Measurements from ENCODE around the gene FAM120C.

DNA sequence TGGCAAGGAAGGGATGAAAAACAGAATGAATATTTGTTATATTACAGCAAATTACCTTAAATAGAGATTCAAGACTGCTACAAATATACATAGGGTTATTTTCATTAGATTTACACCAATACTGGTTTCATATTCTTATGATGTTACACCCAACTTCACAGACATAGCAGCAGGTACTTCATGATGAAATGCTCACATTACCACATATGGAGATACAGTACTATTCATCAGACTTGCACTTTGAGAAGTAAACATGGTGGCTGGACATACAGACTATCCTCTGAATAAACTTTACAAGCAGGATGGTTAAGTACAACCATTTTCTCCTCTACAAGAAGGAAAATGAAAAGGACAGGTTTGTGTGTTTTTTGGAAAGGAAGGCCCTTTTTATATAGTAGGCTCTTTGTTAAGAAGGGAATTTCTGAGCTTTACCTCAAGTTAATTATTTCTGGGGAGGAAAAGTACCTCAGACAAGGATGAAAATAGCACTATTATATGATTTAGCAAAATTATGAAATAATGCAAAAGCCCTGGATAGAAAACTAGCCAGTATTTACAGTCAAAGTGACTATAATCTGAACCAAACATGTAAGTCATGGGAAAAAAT, 12.0 kb upstream of the FAM120C start:
- TF ChIP-seq, protein P1, sequence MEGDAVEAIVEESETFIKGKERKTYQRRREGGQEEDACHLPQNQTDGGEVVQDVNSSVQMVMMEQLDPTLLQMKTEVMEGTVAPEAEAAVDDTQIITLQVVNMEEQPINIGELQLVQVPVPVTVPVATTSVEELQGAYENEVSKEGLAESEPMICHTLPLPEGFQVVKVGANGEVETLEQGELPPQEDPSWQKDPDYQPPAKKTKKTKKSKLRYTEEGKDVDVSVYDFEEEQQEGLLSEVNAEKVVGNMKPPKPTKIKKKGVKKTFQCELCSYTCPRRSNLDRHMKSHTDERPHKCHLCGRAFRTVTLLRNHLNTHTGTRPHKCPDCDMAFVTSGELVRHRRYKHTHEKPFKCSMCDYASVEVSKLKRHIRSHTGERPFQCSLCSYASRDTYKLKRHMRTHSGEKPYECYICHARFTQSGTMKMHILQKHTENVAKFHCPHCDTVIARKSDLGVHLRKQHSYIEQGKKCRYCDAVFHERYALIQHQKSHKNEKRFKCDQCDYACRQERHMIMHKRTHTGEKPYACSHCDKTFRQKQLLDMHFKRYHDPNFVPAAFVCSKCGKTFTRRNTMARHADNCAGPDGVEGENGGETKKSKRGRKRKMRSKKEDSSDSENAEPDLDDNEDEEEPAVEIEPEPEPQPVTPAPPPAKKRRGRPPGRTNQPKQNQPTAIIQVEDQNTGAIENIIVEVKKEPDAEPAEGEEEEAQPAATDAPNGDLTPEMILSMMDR (IDR thresholded peaks at IDR 0.05) = no peak
- TF ChIP-seq NFYB (CRISPR knock-in tag; conservative IDR thresholded peaks at IDR 0.05; ENCODE audit: low read depth) (no peak), NFE2L1 (CRISPR knock-in tag; IDR thresholded peaks at IDR 0.05) (no peak), E2F5 (CRISPR knock-in tag; IDR thresholded peaks at IDR 0.05) (no peak), SP1 (CRISPR knock-in tag; conservative IDR thresholded peaks at IDR 0.05) (no peak), CREM (CRISPR knock-in tag; IDR thresholded peaks at IDR 0.05) (no peak), ATF2 (CRISPR knock-in tag; IDR thresholded peaks at IDR 0.05; ENCODE audit: borderline replicate concordance, low read depth) (no peak), TCF7 (CRISPR knock-in tag; IDR thresholded peaks at IDR 0.05; ENCODE audit: low read depth) (no peak)
- TF ChIP-seq, protein P2, sequence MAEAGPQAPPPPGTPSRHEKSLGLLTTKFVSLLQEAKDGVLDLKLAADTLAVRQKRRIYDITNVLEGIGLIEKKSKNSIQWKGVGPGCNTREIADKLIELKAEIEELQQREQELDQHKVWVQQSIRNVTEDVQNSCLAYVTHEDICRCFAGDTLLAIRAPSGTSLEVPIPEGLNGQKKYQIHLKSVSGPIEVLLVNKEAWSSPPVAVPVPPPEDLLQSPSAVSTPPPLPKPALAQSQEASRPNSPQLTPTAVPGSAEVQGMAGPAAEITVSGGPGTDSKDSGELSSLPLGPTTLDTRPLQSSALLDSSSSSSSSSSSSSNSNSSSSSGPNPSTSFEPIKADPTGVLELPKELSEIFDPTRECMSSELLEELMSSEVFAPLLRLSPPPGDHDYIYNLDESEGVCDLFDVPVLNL (CRISPR knock-in tag; IDR thresholded peaks at IDR 0.05; ENCODE audit: borderline replicate concordance, low read depth) = no peak
- TF ChIP-seq, protein P3, sequence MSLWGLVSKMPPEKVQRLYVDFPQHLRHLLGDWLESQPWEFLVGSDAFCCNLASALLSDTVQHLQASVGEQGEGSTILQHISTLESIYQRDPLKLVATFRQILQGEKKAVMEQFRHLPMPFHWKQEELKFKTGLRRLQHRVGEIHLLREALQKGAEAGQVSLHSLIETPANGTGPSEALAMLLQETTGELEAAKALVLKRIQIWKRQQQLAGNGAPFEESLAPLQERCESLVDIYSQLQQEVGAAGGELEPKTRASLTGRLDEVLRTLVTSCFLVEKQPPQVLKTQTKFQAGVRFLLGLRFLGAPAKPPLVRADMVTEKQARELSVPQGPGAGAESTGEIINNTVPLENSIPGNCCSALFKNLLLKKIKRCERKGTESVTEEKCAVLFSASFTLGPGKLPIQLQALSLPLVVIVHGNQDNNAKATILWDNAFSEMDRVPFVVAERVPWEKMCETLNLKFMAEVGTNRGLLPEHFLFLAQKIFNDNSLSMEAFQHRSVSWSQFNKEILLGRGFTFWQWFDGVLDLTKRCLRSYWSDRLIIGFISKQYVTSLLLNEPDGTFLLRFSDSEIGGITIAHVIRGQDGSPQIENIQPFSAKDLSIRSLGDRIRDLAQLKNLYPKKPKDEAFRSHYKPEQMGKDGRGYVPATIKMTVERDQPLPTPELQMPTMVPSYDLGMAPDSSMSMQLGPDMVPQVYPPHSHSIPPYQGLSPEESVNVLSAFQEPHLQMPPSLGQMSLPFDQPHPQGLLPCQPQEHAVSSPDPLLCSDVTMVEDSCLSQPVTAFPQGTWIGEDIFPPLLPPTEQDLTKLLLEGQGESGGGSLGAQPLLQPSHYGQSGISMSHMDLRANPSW (CRISPR knock-in tag; conservative IDR thresholded peaks at IDR 0.05; ENCODE audit: low read depth) = no peak
- TF ChIP-seq, protein P4, sequence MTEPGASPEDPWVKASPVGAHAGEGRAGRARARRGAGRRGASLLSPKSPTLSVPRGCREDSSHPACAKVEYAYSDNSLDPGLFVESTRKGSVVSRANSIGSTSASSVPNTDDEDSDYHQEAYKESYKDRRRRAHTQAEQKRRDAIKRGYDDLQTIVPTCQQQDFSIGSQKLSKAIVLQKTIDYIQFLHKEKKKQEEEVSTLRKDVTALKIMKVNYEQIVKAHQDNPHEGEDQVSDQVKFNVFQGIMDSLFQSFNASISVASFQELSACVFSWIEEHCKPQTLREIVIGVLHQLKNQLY (CRISPR knock-in tag; IDR thresholded peaks at IDR 0.05) = no peak
- TF ChIP-seq, protein P5, sequence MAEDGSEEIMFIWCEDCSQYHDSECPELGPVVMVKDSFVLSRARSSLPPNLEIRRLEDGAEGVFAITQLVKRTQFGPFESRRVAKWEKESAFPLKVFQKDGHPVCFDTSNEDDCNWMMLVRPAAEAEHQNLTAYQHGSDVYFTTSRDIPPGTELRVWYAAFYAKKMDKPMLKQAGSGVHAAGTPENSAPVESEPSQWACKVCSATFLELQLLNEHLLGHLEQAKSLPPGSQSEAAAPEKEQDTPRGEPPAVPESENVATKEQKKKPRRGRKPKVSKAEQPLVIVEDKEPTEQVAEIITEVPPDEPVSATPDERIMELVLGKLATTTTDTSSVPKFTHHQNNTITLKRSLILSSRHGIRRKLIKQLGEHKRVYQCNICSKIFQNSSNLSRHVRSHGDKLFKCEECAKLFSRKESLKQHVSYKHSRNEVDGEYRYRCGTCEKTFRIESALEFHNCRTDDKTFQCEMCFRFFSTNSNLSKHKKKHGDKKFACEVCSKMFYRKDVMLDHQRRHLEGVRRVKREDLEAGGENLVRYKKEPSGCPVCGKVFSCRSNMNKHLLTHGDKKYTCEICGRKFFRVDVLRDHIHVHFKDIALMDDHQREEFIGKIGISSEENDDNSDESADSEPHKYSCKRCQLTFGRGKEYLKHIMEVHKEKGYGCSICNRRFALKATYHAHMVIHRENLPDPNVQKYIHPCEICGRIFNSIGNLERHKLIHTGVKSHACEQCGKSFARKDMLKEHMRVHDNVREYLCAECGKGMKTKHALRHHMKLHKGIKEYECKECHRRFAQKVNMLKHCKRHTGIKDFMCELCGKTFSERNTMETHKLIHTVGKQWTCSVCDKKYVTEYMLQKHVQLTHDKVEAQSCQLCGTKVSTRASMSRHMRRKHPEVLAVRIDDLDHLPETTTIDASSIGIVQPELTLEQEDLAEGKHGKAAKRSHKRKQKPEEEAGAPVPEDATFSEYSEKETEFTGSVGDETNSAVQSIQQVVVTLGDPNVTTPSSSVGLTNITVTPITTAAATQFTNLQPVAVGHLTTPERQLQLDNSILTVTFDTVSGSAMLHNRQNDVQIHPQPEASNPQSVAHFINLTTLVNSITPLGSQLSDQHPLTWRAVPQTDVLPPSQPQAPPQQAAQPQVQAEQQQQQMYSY (CRISPR knock-in tag; IDR thresholded peaks at IDR 0.05) = no peak
- TF ChIP-seq, protein P6, sequence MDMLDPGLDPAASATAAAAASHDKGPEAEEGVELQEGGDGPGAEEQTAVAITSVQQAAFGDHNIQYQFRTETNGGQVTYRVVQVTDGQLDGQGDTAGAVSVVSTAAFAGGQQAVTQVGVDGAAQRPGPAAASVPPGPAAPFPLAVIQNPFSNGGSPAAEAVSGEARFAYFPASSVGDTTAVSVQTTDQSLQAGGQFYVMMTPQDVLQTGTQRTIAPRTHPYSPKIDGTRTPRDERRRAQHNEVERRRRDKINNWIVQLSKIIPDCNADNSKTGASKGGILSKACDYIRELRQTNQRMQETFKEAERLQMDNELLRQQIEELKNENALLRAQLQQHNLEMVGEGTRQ (CRISPR knock-in tag; IDR thresholded peaks at IDR 0.05) = no peak
